ENCODE measurements around the gene RAMP1. TPM values are rescaled to one million over a fixed set of nuclear protein-coding genes. Genes with fewer than 3 reads are reported as not detected.

The RAMP1 gene
- polyA plus RNA-seq, 4 donors: 61.6 to 155 (median 88.0) TPM

- FAIRE-seq (no peak), DNase-seq (peak; percentile 83 to 86)
- Histone ChIP-seq H3K36me3 (ENCODE audit: control insufficient read depth in 3 of 3, insufficient read depth in 2 of 3, low read depth in 1 of 3, low read length in 3 of 3) (peaks cover 0 to 11% (median 0%) of the 10 kb centered on the region in 3 donors), H3K4me1 (ENCODE audit: control insufficient read depth in 3 of 3, insufficient read depth in 2 of 3, low read depth in 1 of 3, low read length in 2 of 3) (peaks cover 0 to 25% (median 2%) of the 10 kb centered on the region in 3 donors), H3K4me3 (ENCODE audit: low read depth in 1 of 3, low read length in 3 of 3) (peak overlapping the region in 2 of 3 donors; percentile 46 to 70), H3K9me3 (ENCODE audit: control insufficient read depth in 2 of 2, insufficient read depth in 1 of 2, low read depth in 1 of 2, low read length in 1 of 2) (no peaks in the 10 kb centered on the region), H3K27ac (ENCODE audit: low read depth in 1 of 3, low read length in 2 of 3) (peak overlapping the region in 2 of 3 donors; percentile 18 to 69), H3K27me3 (ENCODE audit: control insufficient read depth in 3 of 3, insufficient read depth in 3 of 3, low read length in 3 of 3) (peaks cover 0 to 3% (median 0%) of the 10 kb centered on the region in 3 donors)
- 20 to 38% (median 34%) methylated on average over 14 of the region's 14 CpGs for WGBS, 3 donors
Measured at GRCh38 chr2:237858294-237859081, 935 bp upstream of the RAMP1 start.

GRCh38 chr2:237859082-237859433 lies 365 bp upstream of the RAMP1 start:
- Histone ChIP-seq H3K4me1 (ENCODE audit: control insufficient read depth in 3 of 3, insufficient read depth in 2 of 3, low read depth in 1 of 3, low read length in 2 of 3) (peaks cover 5 to 31% (median 6%) of the 10 kb centered on the region in 3 donors), H3K4me3 (ENCODE audit: low read depth in 1 of 3, low read length in 3 of 3) (peak overlapping the region in 2 of 3 donors; percentile 46 to 70), H3K36me3 (ENCODE audit: control insufficient read depth in 3 of 3, insufficient read depth in 2 of 3, low read depth in 1 of 3, low read length in 3 of 3) (peaks cover 0 to 16% (median 0%) of the 10 kb centered on the region in 3 donors), H3K9me3 (ENCODE audit: control insufficient read depth in 2 of 2, insufficient read depth in 1 of 2, low read depth in 1 of 2, low read length in 1 of 2) (no peaks in the 10 kb centered on the region), H3K27ac (ENCODE audit: low read depth in 1 of 3, low read length in 2 of 3) (peak overlapping the region in 2 of 3 donors; percentile 18 to 69), H3K27me3 (ENCODE audit: control insufficient read depth in 3 of 3, insufficient read depth in 3 of 3, low read length in 3 of 3) (peaks cover 0 to 3% (median 0%) of the 10 kb centered on the region in 3 donors)
- FAIRE-seq: no peak
- peak; percentile 28 to 64 for DNase-seq
- WGBS, 3 donors: 8 to 43% (median 37%) methylated on average over 15 of the region's 15 CpGs

- WGBS, 3 donors: 8 to 46% (median 29%) methylated on average over 22 of the region's 22 CpGs
- Histone ChIP-seq H3K9me3 (ENCODE audit: control insufficient read depth in 2 of 2, insufficient read depth in 1 of 2, low read depth in 1 of 2, low read length in 1 of 2) (no peaks in the 10 kb centered on the region), H3K27ac (ENCODE audit: low read depth in 1 of 3, low read length in 2 of 3) (peak overlapping the region; percentile 67 to 84 (median 81)), H3K27me3 (ENCODE audit: control insufficient read depth in 3 of 3, insufficient read depth in 3 of 3, low read length in 3 of 3) (peaks cover 0 to 3% (median 0%) of the 10 kb centered on the region in 3 donors), H3K4me1 (ENCODE audit: control insufficient read depth in 3 of 3, insufficient read depth in 2 of 3, low read depth in 1 of 3, low read length in 2 of 3) (peaks cover 8 to 44% (median 9%) of the 10 kb centered on the region in 3 donors), H3K4me3 (ENCODE audit: low read depth in 1 of 3, low read length in 3 of 3) (peak overlapping the region in 2 of 3 donors; percentile 56 to 70), H3K36me3 (ENCODE audit: control insufficient read depth in 3 of 3, insufficient read depth in 2 of 3, low read depth in 1 of 3, low read length in 3 of 3) (peaks cover 0 to 25% (median 0%) of the 10 kb centered on the region in 3 donors)
- DNase-seq: peak; percentile 24 to 64
- FAIRE-seq: no peak
Measured at GRCh38 chr2:237860273-237860935, 981 bp downstream of the RAMP1 start.

GRCh38 chr2:237861875-237862527 lies 2.6 kb downstream of the RAMP1 start:
- FAIRE-seq (no peak), DNase-seq (peak; percentile 57 to 68)
- peaks cover 0 to 29% (median 0%) of the 10 kb centered on the region in 3 donors for H3K36me3 ChIP-seq (ENCODE audit: control insufficient read depth in 3 of 3, insufficient read depth in 2 of 3, low read depth in 1 of 3, low read length in 3 of 3)
- H3K4me3 ChIP-seq (ENCODE audit: low read depth in 1 of 3, low read length in 3 of 3): no peak overlapping the region
- H3K27ac ChIP-seq (ENCODE audit: low read depth in 1 of 3, low read length in 2 of 3): peak overlapping the region in 2 of 3 donors; percentile 55 to 84
- WGBS, 3 donors: 20 to 61% (median 30%) methylated on average over 11 of the region's 11 CpGs
- H3K27me3 ChIP-seq (ENCODE audit: control insufficient read depth in 3 of 3, insufficient read depth in 3 of 3, low read length in 3 of 3): peaks cover 0 to 3% (median 0%) of the 10 kb centered on the region in 3 donors
- no peaks in the 10 kb centered on the region for H3K9me3 ChIP-seq (ENCODE audit: control insufficient read depth in 2 of 2, insufficient read depth in 1 of 2, low read depth in 1 of 2, low read length in 1 of 2)
- H3K4me1 ChIP-seq (ENCODE audit: control insufficient read depth in 3 of 3, insufficient read depth in 2 of 3, low read depth in 1 of 3, low read length in 2 of 3): peaks cover 10 to 54% (median 15%) of the 10 kb centered on the region in 3 donors

- peak overlapping the region in 2 of 3 donors; percentile 14 to 84 for H3K27ac ChIP-seq (ENCODE audit: low read depth in 1 of 3, low read length in 2 of 3)
- DNase-seq: no peak
- H3K4me3 ChIP-seq (ENCODE audit: low read depth in 1 of 3, low read length in 3 of 3): no peak overlapping the region
- H3K9me3 ChIP-seq (ENCODE audit: control insufficient read depth in 2 of 2, insufficient read depth in 1 of 2, low read depth in 1 of 2, low read length in 1 of 2): no peaks in the 10 kb centered on the region
- H3K36me3 ChIP-seq (ENCODE audit: control insufficient read depth in 3 of 3, insufficient read depth in 2 of 3, low read depth in 1 of 3, low read length in 3 of 3): peaks cover 0 to 34% (median 0%) of the 10 kb centered on the region in 3 donors
- peaks cover 10 to 54% (median 15%) of the 10 kb centered on the region in 3 donors for H3K4me1 ChIP-seq (ENCODE audit: control insufficient read depth in 3 of 3, insufficient read depth in 2 of 3, low read depth in 1 of 3, low read length in 2 of 3)
- FAIRE-seq: no peak
- peaks cover 0 to 3% (median 0%) of the 10 kb centered on the region in 3 donors for H3K27me3 ChIP-seq (ENCODE audit: control insufficient read depth in 3 of 3, insufficient read depth in 3 of 3, low read length in 3 of 3)
- WGBS, 3 donors: 60 to 84% (median 75%) methylated on average over 8 of the region's 8 CpGs
Measured at GRCh38 chr2:237862528-237862895, 3.1 kb downstream of the RAMP1 start.

- Histone ChIP-seq H3K27ac (ENCODE audit: low read depth in 1 of 3, low read length in 2 of 3) (no peak overlapping the region), H3K27me3 (ENCODE audit: control insufficient read depth in 3 of 3, insufficient read depth in 3 of 3, low read length in 3 of 3) (peaks cover 0 to 3% (median 0%) of the 10 kb centered on the region in 3 donors), H3K4me3 (ENCODE audit: low read depth in 1 of 3, low read length in 3 of 3) (no peak overlapping the region), H3K4me1 (ENCODE audit: control insufficient read depth in 3 of 3, insufficient read depth in 2 of 3, low read depth in 1 of 3, low read length in 2 of 3) (peaks cover 10 to 54% (median 15%) of the 10 kb centered on the region in 3 donors), H3K9me3 (ENCODE audit: control insufficient read depth in 2 of 2, insufficient read depth in 1 of 2, low read depth in 1 of 2, low read length in 1 of 2) (no peaks in the 10 kb centered on the region), H3K36me3 (ENCODE audit: control insufficient read depth in 3 of 3, insufficient read depth in 2 of 3, low read depth in 1 of 3, low read length in 3 of 3) (peaks cover 0 to 35% (median 0%) of the 10 kb centered on the region in 3 donors)
- FAIRE-seq: no peak
- 60 to 80% (median 65%) methylated on average over 4 of the region's 4 CpGs for WGBS, 3 donors
- no peak for DNase-seq
Measured at GRCh38 chr2:237863102-237863511, 3.7 kb downstream of the RAMP1 start.

GRCh38 chr2:237863689-237864443 lies 4.4 kb downstream of the RAMP1 start:
- no peaks in the 10 kb centered on the region for H3K9me3 ChIP-seq (ENCODE audit: control insufficient read depth in 2 of 2, insufficient read depth in 1 of 2, low read depth in 1 of 2, low read length in 1 of 2)
- H3K36me3 ChIP-seq (ENCODE audit: control insufficient read depth in 3 of 3, insufficient read depth in 2 of 3, low read depth in 1 of 3, low read length in 3 of 3): peaks cover 0 to 35% (median 0%) of the 10 kb centered on the region in 3 donors
- H3K4me1 ChIP-seq (ENCODE audit: control insufficient read depth in 3 of 3, insufficient read depth in 2 of 3, low read depth in 1 of 3, low read length in 2 of 3): peaks cover 10 to 50% (median 15%) of the 10 kb centered on the region in 3 donors
- FAIRE-seq (no peak), DNase-seq (peak in 1 of 2 donors; percentile 34)
- WGBS, 3 donors: 29 to 68% (median 50%) methylated on average over 22 of the region's 22 CpGs
- peak overlapping the region in 2 of 3 donors; percentile 41 to 52 for H3K27ac ChIP-seq (ENCODE audit: low read depth in 1 of 3, low read length in 2 of 3)
- H3K4me3 ChIP-seq (ENCODE audit: low read depth in 1 of 3, low read length in 3 of 3): no peak overlapping the region
- peaks cover 0 to 3% (median 0%) of the 10 kb centered on the region in 3 donors for H3K27me3 ChIP-seq (ENCODE audit: control insufficient read depth in 3 of 3, insufficient read depth in 3 of 3, low read length in 3 of 3)

Measured in small intestine (tissue), 7 donors.